HG02588 (cell line): ENCODE results near the gene ZCCHC7.
"Not testable (repeated sequence)": the region's sequence is repeated elsewhere in the genome, so short reads cannot be mapped to it uniquely, and the experiment has no call there.

Experiments
- ATAC-seq: cut with Tn5 transposase; IDR thresholded peaks from one replicate; pipeline ENCODE4 v1.9.1; 2021; ENCODE audit warnings: mild to moderate bottlenecking, moderate library complexity; ENCODE audit not compliant: unreplicated experiment

ZCCHC7 gene

DNA sequence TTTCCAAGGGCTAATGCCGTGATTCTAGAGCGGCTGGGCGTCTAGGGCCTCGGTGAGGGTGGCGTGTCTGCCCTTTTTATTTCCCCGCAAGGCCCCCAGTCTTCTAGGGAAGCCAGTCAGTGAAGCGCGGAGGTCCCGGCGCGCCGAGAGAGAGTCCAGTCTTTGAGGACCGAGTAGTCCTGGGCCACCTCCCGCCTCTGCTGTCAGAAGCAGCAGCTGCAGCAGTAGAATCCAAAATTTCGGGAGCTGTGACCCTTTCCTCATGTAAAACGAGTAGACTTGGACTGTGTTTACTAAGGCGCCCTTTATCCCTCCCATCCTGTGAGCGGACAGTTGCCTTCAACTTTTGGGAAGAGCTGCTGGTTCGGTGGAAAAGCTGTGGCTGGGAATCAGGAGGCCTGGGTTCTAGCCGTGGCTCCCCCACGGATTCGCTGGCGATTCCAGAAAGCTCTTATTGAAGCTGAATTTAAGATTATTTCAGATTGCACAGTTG is 515 bp downstream of the ZCCHC7 start:
- peak; percentile 22 for ATAC-seq

DNA sequence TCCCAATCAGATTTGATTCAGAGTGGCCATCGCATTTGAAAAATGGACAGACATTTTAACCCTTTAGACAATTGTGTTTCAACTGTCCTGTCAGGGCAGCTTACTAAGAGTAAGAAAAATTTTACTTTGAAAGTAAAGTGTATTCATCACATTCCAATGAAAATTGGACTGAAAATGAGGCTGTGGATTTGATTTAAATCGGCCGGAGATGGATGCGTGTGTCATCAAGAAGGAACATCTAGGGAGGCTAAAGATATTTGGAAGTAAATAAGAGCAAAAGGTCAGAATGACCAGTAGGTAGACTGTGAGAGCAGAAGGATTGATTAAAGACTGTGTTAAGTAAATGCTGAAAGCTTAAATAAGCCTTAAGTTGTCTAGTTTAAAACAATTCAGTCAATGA is 1.5 kb downstream of the ZCCHC7 start:
- no peak for ATAC-seq

DNA sequence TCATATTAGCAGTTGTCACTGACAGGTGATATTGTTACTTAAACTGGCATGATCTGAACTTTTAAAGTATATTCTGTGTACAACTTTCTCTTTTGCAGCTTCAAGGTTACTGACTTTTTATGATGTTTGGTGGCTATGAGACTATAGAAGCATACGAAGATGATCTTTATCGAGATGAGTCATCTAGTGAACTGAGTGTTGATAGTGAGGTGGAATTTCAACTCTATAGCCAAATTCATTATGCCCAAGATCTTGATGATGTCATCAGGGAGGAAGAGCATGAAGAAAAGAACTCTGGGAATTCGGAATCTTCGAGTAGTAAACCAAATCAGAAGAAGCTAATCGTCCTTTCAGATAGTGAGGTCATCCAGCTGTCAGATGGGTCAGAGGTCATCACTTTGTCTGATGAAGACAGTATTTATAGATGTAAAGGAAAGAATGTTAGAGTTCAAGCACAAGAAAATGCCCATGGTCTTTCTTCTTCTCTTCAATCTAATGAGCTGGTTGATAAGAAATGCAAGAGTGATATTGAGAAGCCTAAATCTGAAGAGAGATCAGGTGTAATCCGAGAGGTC is 5.9 kb downstream of the ZCCHC7 start:
- ATAC-seq, result no peak

DNA sequence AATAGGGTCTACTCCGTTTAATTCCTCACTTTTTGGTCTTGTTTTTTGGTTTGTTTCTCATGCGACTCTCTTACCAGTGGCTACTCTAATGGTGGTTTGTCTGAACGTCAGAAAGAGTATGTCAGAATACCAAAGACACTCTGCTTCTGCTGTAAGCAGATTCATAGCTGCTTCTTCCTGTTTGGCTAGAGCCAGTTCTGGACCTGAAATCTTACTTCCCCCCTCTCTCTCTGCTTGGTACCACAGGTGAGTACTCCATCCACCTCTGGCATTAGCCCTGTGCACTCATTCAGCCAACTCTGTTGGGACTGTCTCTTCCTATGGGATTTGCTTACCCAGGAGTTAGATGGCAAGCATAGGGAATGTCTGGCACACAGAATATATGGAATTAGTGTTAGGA is 6.6 kb downstream of the ZCCHC7 start:
- no peak for ATAC-seq

DNA sequence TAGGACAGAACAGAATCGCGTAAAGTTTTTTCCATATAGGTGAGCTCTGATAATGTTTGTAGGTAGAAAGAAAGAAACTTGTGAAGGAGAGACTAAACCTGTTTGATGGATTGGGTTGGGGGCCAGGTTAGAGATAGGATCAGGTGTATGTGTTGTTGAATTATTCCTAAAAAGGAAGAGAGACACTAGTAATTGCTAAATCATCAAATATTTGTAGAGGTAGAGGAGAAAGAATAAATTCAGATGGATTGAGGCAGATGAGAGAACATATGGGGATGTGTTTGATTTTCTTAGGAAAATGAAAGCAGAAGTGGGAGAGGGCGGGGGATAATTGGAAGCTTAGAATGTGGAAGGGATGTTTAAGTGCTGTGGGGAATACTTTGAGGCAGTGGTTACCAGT is 7.7 kb downstream of the ZCCHC7 start:
- no peak for ATAC-seq

DNA sequence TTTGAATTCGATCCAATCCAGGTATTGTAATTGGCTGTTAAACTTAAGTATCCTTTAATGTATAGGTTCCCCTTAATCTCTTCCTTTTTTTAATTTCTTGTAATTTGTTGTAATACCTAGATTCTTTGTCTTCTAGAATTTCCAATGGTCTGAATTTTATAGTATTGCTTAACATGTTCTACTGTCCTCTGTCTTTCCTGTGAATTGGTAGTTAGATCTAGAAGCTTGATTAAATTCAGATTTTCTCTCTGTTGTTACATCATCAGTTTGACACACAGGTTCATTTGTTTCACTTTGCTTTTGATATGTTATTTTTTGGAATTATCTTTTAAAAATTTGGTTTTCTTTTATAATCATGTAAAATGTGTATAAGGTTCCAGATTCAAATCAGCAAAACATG is 13.8 kb downstream of the ZCCHC7 start:
- no peak for ATAC-seq

DNA sequence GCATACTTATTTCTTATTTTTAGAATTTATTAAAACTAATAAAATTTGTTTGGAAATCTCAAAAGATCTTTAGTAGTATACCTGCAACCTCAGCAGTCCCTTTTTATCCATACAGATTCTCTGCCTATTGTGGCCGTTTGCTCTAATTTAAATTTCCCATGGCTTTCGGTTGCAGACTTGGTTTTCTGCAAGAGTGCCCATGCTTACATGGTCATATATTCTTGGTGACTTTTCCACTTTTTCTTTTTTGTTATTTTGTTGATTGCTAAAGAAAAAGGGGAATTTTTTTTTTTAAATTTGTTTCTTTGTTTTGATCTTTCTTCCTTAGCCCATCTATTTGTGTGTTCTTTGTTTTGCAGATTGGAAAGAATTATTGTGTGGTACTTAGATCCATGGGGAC is 20.6 kb downstream of the ZCCHC7 start:
- no peak for ATAC-seq

DNA sequence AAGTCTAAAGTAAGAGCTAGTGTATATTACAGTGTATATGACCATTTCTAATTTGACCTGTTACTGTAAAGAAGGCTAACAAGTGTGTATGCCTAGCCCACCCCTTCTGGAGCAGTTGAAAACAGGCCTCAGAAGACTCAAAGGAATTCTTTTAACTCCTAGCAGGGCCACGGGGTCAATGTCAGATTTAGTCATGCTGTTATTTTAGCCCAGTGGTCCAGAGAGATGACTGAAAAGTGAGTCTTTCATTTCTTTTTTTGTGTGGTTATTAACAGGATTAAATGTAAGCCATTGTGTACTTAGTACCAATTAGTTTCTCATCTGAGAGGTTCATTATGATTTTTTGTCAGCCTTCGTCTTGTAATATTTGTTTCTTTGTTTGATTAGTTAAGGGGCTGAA is 24.4 kb downstream of the ZCCHC7 start:
- ATAC-seq, result no peak

DNA sequence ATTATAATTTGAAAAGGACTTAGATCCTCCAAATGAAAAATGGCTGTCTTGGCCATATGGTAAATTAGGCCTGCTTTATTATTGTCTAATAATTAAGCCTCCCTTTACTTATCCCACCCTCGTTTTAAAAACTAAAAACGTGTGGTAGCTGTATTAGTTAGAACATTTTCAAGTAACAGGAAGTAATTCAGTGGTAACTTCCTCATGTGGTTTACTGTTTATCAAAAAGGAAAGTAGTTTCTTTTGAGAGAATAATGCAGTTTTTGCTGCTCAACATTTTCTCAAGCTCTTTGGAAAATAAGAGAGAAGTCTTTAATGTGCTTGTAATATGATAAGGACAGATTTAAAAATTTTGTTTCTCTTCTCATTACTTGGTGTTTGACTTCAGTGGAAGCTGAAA is 26.0 kb downstream of the ZCCHC7 start:
- ATAC-seq, result no peak

DNA sequence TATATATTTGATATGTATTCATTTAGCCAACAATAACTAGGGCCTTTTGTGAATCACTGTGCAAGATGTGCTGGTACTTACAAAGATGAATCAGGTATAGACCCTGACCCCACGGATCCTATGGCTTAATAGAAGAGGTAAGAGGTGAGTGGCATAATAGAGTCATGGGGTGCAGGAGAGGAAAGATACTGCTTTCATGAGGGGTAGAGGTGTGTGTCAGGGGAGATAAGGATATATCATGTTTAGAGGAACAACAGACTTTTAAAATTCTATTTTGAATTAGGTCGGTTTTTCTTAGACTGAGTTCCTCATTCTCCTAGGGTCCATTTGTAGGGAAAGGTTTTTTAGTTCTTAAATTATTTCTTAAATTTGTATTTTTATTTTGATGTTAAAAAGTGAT is 27.8 kb downstream of the ZCCHC7 start:
- ATAC-seq, result no peak

DNA sequence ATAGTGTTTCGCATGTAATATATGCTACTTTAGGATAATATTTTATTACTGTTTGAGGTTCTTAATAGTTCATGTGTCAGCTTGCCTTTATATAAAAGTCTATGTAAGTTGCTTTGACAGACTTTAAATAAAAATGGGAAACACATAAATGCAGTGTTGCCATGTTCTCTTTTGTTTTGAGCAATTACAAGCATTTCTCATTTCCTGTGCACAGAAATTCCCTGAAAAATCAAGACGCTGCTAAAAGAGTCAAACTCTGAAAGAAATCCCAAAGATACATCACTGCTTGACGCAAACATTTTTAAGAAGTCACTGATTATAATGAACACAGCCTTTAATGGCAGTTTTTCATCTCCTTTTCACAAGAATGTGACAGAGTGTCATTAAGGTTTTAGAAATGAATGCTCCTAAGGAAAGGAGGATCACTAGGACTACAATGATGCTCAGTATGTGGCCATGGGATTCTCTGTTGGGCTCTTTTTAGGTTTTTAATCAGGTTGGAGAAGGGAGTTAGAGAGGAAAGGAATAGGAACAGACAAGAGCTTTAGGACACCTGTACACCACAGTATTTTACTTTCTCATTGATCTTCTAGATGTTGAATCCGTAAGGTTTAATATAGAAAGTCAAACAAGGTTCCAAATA is 29.4 kb downstream of the ZCCHC7 start:
- ATAC-seq, result no peak

DNA sequence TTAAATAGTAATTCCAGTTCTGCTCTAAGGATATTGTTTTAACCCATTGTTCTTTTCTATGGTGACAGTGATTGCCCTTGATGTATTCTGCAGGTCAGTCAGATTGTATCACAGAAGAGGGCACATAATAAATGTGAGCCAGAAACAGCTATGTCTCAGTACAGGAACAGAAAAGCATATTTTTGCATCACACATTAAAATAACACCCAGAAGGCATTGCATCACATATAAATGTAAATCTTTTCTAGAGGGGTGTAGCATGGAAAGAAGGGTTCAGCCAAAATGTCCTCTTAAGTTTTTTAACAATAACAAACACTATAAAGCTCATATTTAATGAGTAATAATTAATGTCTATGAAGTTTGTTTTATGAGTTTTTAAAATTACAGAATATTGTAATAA is 30.0 kb downstream of the ZCCHC7 start:
- no peak for ATAC-seq

DNA sequence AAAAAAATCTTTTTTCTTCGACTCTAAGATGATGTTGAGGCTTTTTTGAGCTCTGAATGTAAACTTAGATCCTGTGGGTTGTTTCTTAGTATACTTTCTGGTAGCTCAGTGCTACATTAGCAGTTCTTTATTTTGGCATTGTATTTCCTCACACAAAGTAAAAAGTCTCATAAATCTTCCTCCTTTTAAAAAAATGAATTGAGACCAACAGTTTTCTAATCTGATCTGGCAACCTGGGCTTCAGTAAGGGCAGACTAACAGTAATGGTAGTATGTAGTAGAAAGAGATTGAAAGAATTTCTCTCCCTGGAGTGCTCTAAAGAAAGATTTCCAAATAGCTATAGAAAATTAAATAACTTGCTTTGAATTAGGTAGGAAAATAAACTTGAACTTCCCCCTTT is 31.4 kb downstream of the ZCCHC7 start:
- no peak for ATAC-seq

DNA sequence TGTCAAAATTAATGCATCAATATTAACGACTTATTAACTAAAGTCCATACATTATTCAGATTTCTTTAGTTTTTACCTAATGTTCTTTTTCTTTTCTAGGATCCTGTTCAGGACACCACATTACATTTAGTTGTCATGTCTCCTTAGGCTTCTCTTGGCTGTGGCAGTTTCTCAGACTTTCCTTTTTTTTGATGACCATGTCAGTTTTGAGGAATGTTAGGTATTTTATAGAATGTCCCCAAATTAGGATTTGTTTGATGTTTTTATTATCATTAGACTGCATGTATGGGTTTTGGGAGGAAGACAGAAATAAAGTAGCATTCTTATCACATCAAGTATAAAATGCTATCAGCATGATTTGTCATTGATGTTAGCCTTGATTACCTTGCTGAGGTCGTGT is 32.0 kb downstream of the ZCCHC7 start:
- ATAC-seq, result no peak

DNA sequence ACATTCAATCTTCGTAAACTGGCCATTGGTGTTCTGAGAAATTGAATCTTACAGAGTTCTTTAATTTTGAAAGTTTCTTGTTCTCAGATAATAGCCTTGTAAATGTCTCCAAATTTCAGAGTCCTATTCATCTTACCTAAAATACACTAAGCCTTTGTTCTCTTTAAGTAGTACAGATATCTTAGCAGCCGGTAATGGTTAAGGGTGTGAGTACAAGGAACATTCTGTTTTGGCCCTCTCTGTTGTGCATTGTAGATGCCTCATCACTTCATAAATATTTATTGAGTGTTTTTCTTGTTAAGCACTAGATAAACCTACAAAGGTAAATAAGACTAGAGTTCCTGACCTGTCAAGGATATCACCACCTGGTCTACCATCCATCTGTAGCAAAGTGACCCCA is 35.2 kb downstream of the ZCCHC7 start:
- no peak for ATAC-seq

DNA sequence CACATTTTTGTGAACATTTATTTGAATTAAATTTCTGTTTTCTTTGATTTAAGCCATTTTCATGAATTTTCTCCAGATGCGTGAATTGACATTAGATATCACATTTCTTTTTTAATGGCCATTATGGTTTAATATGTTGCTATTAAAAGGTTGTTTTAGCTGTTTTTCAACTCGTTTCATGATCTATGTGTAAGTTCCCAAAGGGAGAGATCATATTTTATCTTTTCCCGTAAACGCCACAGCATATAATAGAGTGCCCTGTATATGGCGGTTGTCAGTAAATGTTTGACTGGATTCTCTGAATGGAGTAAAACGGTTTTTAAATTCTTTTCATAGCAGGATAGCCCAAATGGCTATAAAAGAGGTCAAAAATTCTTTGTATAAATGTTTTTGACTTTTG is 35.8 kb downstream of the ZCCHC7 start:
- no peak for ATAC-seq

DNA sequence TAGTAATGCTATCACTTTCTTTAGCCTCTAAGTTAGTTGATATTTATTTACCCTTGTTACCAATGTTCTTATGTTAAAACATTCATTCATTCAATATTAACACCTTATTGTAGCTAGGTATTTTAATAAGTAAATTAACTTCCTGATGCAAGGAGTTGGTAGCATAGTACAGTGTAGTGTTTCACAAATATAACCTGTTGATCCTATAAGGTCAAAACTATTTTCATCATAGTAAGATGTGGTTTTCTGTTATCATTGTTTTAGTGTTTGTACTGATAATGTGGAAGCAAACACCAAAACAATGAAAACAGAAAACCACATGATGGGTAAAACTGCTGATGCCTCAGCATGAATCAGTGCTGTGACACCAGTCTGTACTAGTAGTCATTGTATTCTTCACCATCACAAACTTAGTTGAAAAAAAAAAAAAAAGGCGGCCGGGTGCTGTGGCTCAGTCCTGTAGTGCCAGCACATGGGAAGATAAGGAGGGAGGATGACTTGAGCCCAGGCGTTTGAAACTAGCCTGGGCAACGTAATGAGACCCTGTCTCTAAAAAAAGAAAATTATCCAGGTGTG is 36.5 kb downstream of the ZCCHC7 start:
- ATAC-seq, result no peak

DNA sequence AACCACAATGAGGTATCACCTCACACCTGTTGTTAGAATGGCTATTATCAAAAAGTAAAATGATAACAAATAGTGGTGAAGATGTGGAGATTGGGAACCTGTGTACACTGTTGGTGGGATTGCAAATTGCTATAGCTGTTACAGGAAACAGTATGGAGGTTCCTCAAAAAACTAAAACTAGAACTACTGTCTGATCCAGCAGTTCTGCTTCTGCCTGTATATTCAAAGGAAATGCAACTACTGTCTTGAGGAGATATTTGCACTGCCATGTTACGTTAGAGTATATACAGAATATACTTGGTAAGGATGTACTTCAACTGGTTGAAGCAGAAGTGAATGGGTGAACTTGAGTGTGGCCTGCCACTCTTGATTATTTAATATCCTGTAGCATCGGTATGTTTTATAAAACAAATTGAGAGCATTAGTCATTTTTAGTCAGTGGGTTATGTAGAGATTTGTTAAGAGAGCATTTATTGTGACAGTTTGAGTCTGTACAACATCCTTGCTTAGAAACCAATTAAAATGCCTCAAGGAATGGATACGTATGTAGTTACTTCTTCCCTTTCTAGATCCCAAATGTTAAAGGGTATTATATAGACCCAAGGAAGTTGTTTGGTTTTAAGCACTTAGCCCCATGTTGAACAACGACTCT is 37.5 kb downstream of the ZCCHC7 start:
- ATAC-seq, result no peak

DNA sequence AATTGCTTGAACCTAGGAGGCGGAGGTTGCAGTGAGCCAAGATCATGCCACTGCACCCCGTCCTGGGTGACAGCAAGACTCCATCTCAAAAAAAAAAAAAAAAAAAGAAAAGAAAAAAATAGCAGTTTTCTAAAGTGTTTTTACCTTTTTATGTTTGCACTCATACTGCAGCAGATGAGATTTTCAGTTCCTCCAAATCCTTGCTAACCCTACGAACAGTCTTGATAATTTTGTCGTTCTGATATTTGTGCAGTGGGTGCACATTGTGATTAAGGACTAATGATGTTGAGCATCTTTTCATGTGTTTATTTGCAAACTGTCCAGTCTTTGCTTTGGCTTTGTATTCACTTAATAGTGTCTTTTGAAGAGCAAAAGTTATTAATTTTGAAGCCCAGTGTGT is 42.9 kb downstream of the ZCCHC7 start:
- no peak for ATAC-seq

DNA sequence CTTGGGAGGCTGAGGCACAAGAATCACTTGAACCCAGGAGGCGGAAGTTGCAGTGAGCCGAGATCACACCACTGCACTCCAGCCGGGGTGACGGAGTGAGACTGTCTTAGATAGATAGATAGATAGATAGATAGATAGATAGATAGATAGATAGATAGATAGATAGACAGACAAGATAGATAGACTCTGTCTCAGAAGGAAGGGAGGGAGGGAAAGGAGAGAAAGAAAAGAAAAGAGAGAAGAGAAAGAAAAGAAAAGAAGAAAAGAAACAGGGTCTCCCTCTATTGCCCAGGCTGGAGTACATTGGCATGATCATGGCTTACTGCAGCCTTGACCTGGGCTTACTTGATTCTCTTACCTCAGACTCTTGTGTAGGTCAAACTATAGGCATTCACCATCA is 44.0 kb downstream of the ZCCHC7 start:
- ATAC-seq, result not testable (repeated sequence)

DNA sequence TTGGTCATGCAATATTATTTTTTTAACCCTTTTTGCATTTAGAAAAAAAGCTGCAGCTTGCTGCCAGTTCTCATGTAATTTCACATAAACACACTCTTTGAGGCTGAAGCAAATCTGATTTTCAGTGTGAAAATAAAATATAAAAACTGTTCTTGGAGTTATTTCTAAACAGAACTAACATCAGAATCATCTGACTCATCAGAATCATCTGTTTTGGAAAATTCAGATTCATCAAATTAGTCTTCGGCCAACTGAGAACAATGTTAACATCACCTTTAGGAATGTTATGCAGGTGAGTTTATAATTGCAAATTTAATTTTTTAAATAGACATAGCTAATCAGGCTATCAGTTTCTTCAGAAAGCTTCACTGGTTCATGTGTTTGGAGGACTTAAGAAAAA is 45.3 kb downstream of the ZCCHC7 start:
- no peak for ATAC-seq

DNA sequence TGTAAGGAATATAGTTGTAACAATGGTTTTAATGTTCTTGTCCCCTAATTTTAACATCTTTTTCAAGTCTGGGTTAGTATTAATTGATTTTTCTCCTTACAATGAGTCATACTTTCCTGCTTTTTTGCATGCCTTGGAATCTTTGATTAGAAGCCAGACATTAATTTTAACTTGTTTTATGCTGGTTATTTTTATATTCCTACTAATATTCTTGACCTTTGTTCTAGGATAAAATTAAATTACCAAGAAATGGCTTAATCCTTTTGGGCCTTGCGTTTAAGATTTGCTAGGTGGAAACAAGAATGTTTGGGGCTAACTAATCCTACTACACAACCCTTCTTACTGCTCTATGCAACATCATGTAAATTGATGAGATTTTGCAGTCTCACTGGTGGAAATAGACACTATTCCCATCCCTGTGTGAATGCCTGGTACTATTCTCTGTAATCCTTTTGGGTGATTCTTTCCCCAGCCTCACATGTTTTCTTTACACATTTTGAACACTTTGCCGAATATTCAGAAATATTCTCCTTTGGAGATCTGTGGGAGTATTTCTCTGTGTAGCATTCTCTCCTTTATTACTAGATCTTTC is 47.2 kb downstream of the ZCCHC7 start:
- ATAC-seq, result no peak
